ENCODE data around the gene PLIN3. TPM values are rescaled to one million over a fixed set of nuclear protein-coding genes. Genes with fewer than 3 reads are reported as not detected.

The PLIN3 gene
- total RNA-seq, 1 experiment from 2014 or later: 207 TPM

- TF ChIP-seq CTCF (IDR thresholded peaks at IDR 0.05 in 2 of 3, conservative IDR thresholded peaks at IDR 0.05 in 1 of 3; ENCODE audit: borderline replicate concordance in 1 of 3, insufficient read depth in 1 of 3, low read depth in 2 of 3, low read length in 2 of 3) (no peak), EZH2phosphoT487 (IDR thresholded peaks at IDR 0.05; ENCODE audit: borderline replicate concordance) (no peak)
Measured at GRCh38 chr19:4870025-4870700, 2.7 kb upstream of the PLIN3 start (continued).

- H3K27me3 ChIP-seq (ENCODE audit: insufficient read depth, low read length): no peaks in the 10 kb centered on the region
- H3K9me2 ChIP-seq (ENCODE audit: insufficient read depth): no peaks in the 10 kb centered on the region
- H3K4me3 ChIP-seq (replicated peaks in 1 of 2; ENCODE audit: low read depth in 1 of 2, low read length in 2 of 2): peak overlapping the region; percentile 94 to 96
- RAD21 ChIA-PET (ENCODE audit: low non-redundant PET in 1 of 2, low total read pairs in 2 of 2, uncharacterized antibody in 2 of 2, unreplicated experiment in 2 of 2): interaction anchor here (1.4 to 1.8 kb wide), 2 partner anchors 44 to 163 kb away, joined by 4 to 5 read pairs; no protein-coding TSS in a partner anchor
- POLR2A ChIA-PET: interaction anchor here (1.3 to 5.7 kb wide), 7 partner anchors 13 to 101 kb away, joined by 3 to 54 read pairs (median 5); partner anchors contain the start of gene KDM4B
- no peaks in the 10 kb centered on the region for H3K9me3 ChIP-seq (ENCODE audit: control insufficient read depth in 1 of 2, insufficient read depth in 1 of 2, low read depth in 1 of 2, low read length in 2 of 2)
- peaks cover 49 to 79% of the 10 kb centered on the region in 2 experiments for H3K4me1 ChIP-seq (ENCODE audit: control insufficient read depth in 1 of 2, insufficient read depth in 2 of 2, low read length in 2 of 2)
- CTCF ChIA-PET: interaction anchor here (1.0 to 8.1 kb wide), 2 partner anchors 44 to 163 kb away, joined by 4 to 32 read pairs; no protein-coding TSS in a partner anchor
- intact Hi-C loops (cut with micrococcal nuclease): no loop called here
- H2AFZ ChIP-seq (ENCODE audit: low read depth, low read length, poor library complexity, severe bottlenecking): no peak overlapping the region
- H3K27ac ChIP-seq (ENCODE audit: low read depth, low read length): peak overlapping the region; percentile 95
- H3K4me2 ChIP-seq (ENCODE audit: low read length): peak overlapping the region; percentile 85
- H3K36me3 ChIP-seq (ENCODE audit: control insufficient read depth in 1 of 2, insufficient read depth in 2 of 2, low read length in 2 of 2): peaks cover 0 to 9% of the 10 kb centered on the region in 2 experiments; a peak in 2 of 4 replicates
- ATAC-seq (no peak), DNase-seq (ENCODE audit: low read depth, low spot score) (no peak)
- TF ChIP-seq ZFX (IDR thresholded peaks at IDR 0.05): no peak
- TF ChIP-seq CBX3 (IDR thresholded peaks at IDR 0.05; ENCODE audit: low read depth): peak; percentile 13; the same call in 1 of the 2 replicates
- no peak for TF ChIP-seq CTCF (IDR thresholded peaks at IDR 0.05 in 2 of 3, conservative IDR thresholded peaks at IDR 0.05 in 1 of 3; ENCODE audit: borderline replicate concordance in 1 of 3, insufficient read depth in 1 of 3, low read depth in 2 of 3, low read length in 2 of 3)
- no peak for TF ChIP-seq POLR2AphosphoS5 (IDR thresholded peaks at IDR 0.05; ENCODE audit: low read depth, low read length)
- no peak for TF ChIP-seq MAX (IDR thresholded peaks at IDR 0.05)
- no peak for TF ChIP-seq EZH2phosphoT487 (IDR thresholded peaks at IDR 0.05; ENCODE audit: borderline replicate concordance)
- no peak for TF ChIP-seq ATF3 (IDR thresholded peaks at IDR 0.05)
- H3K9ac ChIP-seq (ENCODE audit: low read length): peak overlapping the region; percentile 94
- H3K79me2 ChIP-seq (ENCODE audit: insufficient read depth, low read length): peaks cover 40% of the 10 kb centered on the region
- BruUV-seq (replicated peaks): TSS peak; percentile 76
- no peaks in the 10 kb centered on the region; the same call in 1 of the 2 replicates for H4K20me1 ChIP-seq (ENCODE audit: insufficient read depth)
Measured at GRCh38 chr19:4868286-4868834, 893 bp upstream of the PLIN3 start.
